Adrenal gland (tissue), 12 donors: ENCODE results near the gene WSCD2. TPM values are rescaled to one million over a fixed set of nuclear protein-coding genes. Genes with fewer than 3 reads are reported as not detected.

ENCODE experiments used
- DNase-seq, 7 donors: peaks; one replicate each; pipeline ENCODE4 v3.0.0-alpha.2; 2019 to 2020
- H3K27ac ChIP-seq, 5 donors: fragments of 200-600 bp; sonication (generic) in 4 of 5; 1 replicate in 3 of 5; 2 replicates in 2 of 5; pipeline versions ENCODE4 v1.5.1 to v1.8.0; 2016 to 2020; ENCODE audit warnings: mild to moderate bottlenecking in 1 of 5
- H3K27me3 ChIP-seq: fragments of 200-600 bp; 2 replicates; pipeline ENCODE4 v1.8.0; 2021
- H3K36me3 ChIP-seq, 2 donors: fragments of 200-600 bp; replicated peaks in 1 of 2; 1 replicate in 1 of 2; 2 replicates in 1 of 2; pipeline versions ENCODE4 v1.5.1 to v1.8.0; 2018 to 2022
- H3K4me1 ChIP-seq, 2 donors: fragments of 200-600 bp; replicated peaks in 1 of 2; 1 replicate in 1 of 2; 2 replicates in 1 of 2; pipeline versions ENCODE4 v1.5.1 to v1.8.0; 2018 to 2021
- H3K4me3 ChIP-seq, 4 donors: fragments of 200-600 bp; sonication (generic) in 3 of 4; one replicate each; pipeline ENCODE4 v1.5.1; 2016 to 2018
- H3K9me3 ChIP-seq, 3 donors: fragments of 200-600 bp; sonication (generic) in 1 of 3; replicated peaks in 1 of 3; 1 replicate in 2 of 3; 2 replicates in 1 of 3; pipeline versions ENCODE4 v1.5.1 to v1.8.0; 2016 to 2021
- POLR2A ChIP-seq, 2 donors: fragments of 450-650 bp; IDR thresholded peaks; one replicate each; pipeline ENCODE4 v1.6.1; 2017; ENCODE audit warnings: antibody characterized with exemption in 2 of 2, mild to moderate bottlenecking in 2 of 2, moderate library complexity in 1 of 2
- WGBS, 4 donors: extraction: QIAGEN DNeasy Blood & Tissue Kit in 2 of 4; methylation state at CpG; one replicate each; pipeline versions ENCODE4 v1.1.5 to v1.1.7; 2013 to 2017; 5-methylcytosine and 5-hydroxymethylcytosine counted together
- intact Hi-C, 2 donors: fragments of 100-400 bp; cut with DNase I; formaldehyde crosslinking; loops; one replicate each; pipeline versions ENCODE4 v1.14.1 to v1.15.0; 2022 to 2023
- polyA plus RNA-seq, 3 donors: library from polyadenylated mRNA; stranded (reverse); fragments of 200-250 nt in 2 of 3; fragments of 350-450 nt in 1 of 3; fragmentation: Illumina TruSeq in 1 of 3; extraction: RNeasy Lipid Tissue Mini Kit (QIAGEN cat#74804) in 1 of 3; gene quantifications; one replicate each; pipeline ENCODE4 v1.2.3, GENCODE V29; 2013 to 2014
- total RNA-seq, 9 donors: library from RNA; depleted of rRNA in 4 of 9; stranded (reverse); fragments of >200 nt in 4 of 9; fragments of 120-200 nt in 1 of 9; fragmentation: NEBNext Ultra II Directional in 1 of 9; extraction: Animal tissue kit (Norgen Biotek cat#: 25700) in 1 of 9; gene quantifications; one replicate each; pipeline versions ENCODE4 v1.1.0 to v1.2.4, GENCODE V29; 2013 to 2023
- TF ChIP-seq, protein P1 (sequence below), 6 experiments: fragments of 450-650 bp in 4 of 6; fragments of 200-600 bp in 2 of 6; sonication (generic) in 1 of 6; IDR thresholded peaks; 1 replicate in 5 of 6; 2 replicates in 1 of 6; pipeline versions ENCODE4 v1.5.1 to v1.8.0; 2016 to 2021; ENCODE audit warnings: antibody characterized with exemption in 6 of 6, mild to moderate bottlenecking in 2 of 6, moderate library complexity in 1 of 6
- donor health status: healthy with polysubstance abuse.
- donor health status: Bipolar disorder and iron deficiency.
- donor health status: DM: yes; HTN: yes; CAD: no.
- donor health status: DM: no; HTN: no; CAD: no.
- donor health status: DM: no; HTN: no; CAD: no.
- donor health status: DM: yes; HTN: yes; CAD: no.

Gene WSCD2
- total and polyA plus RNA-seq, 12 donors: 0.18 to 2.9 (median 0.69) TPM

GRCh38 chr12:108134744-108135143 lies 5.7 kb downstream of the WSCD2 start:
- Histone ChIP-seq H3K4me3 (no peak overlapping the region), H3K27me3 (peaks cover 4% of the 10 kb centered on the region), H3K9me3 (no peaks in the 10 kb centered on the region), H3K27ac (no peak overlapping the region), H3K4me1 (no peaks in the 10 kb centered on the region), H3K36me3 (no peaks in the 10 kb centered on the region)
- TF ChIP-seq, protein P1, sequence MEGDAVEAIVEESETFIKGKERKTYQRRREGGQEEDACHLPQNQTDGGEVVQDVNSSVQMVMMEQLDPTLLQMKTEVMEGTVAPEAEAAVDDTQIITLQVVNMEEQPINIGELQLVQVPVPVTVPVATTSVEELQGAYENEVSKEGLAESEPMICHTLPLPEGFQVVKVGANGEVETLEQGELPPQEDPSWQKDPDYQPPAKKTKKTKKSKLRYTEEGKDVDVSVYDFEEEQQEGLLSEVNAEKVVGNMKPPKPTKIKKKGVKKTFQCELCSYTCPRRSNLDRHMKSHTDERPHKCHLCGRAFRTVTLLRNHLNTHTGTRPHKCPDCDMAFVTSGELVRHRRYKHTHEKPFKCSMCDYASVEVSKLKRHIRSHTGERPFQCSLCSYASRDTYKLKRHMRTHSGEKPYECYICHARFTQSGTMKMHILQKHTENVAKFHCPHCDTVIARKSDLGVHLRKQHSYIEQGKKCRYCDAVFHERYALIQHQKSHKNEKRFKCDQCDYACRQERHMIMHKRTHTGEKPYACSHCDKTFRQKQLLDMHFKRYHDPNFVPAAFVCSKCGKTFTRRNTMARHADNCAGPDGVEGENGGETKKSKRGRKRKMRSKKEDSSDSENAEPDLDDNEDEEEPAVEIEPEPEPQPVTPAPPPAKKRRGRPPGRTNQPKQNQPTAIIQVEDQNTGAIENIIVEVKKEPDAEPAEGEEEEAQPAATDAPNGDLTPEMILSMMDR (IDR thresholded peaks at IDR 0.05): no peak
- no peak for TF ChIP-seq POLR2A (IDR thresholded peaks at IDR 0.05)
- 85 to 92% (median 90%) methylated on average over 5 of the region's 5 CpGs for WGBS, 4 donors
- no peak for DNase-seq
- intact Hi-C loops: no loop called here

DNA sequence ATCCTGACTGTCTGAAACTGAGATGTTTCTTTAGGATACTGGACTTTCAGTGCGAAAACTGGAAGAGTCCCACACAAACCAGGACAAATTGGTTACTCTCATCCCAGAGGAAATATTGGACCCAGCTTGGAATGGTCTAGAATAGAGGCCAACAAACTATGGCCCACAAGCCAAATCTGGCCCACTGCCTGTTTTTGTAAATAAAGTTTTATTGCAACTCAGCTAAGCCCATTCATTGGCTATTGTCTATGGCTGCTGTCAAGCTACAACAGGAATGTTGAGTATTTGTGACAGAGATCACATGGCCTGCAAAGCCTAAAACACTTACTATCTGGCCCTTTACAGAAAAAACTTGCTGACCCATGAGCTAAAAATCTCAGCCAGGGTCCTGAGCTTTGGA lies 6.5 kb downstream of the WSCD2 start:
- H3K4me3 ChIP-seq: no peak overlapping the region
- no peak overlapping the region for H3K27ac ChIP-seq
- intact Hi-C loops: no loop called here
- WGBS, 4 donors: 86 to 94% (median 92%) methylated on average over 1 of the region's 1 CpG
- H3K4me1 ChIP-seq: no peaks in the 10 kb centered on the region
- no peaks in the 10 kb centered on the region for H3K36me3 ChIP-seq
- no peaks in the 10 kb centered on the region for H3K9me3 ChIP-seq
- TF ChIP-seq, protein P1 (IDR thresholded peaks at IDR 0.05): no peak
- TF ChIP-seq POLR2A (IDR thresholded peaks at IDR 0.05): no peak
- no peak for DNase-seq
- no peaks in the 10 kb centered on the region for H3K27me3 ChIP-seq

GRCh38 chr12:108136697-108137096 lies 7.6 kb downstream of the WSCD2 start:
- intact Hi-C loops: no loop called here
- Histone ChIP-seq H3K27ac (no peak overlapping the region), H3K9me3 (no peaks in the 10 kb centered on the region), H3K4me1 (no peaks in the 10 kb centered on the region), H3K36me3 (no peaks in the 10 kb centered on the region), H3K4me3 (no peak overlapping the region), H3K27me3 (no peaks in the 10 kb centered on the region)
- DNase-seq: no peak
- 74 to 87% (median 80%) methylated on average over 6 of the region's 6 CpGs for WGBS, 4 donors
- TF ChIP-seq POLR2A (IDR thresholded peaks at IDR 0.05): no peak
- TF ChIP-seq, protein P1 (IDR thresholded peaks at IDR 0.05): no peak

DNA sequence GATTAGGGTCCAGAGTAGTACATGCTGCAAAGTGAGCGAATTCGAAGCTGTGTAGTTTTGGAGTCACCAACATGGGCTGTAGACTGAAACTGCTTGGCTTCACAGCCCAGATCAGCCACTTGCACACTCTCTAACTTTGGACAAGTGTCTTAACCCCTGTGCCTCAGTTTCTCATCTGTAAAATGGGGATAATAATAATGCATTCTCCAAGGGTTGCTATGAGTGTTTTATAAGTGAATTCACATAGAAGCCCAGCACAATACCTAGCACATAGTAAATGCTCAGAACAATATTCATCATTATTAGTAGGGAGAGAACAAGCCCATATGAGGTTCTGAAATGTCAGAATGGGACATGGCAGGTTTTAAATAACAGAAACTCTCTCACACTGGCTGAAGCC lies 10.4 kb downstream of the WSCD2 start:
- no peak overlapping the region for H3K27ac ChIP-seq
- no peaks in the 10 kb centered on the region for H3K27me3 ChIP-seq
- no peak for DNase-seq
- intact Hi-C loops: no loop called here
- H3K9me3 ChIP-seq: no peaks in the 10 kb centered on the region
- WGBS, 4 donors: 89 to 96% (median 91%) methylated on average over 2 of the region's 2 CpGs
- no peaks in the 10 kb centered on the region for H3K4me1 ChIP-seq
- H3K36me3 ChIP-seq: no peaks in the 10 kb centered on the region
- no peak overlapping the region for H3K4me3 ChIP-seq
- TF ChIP-seq, protein P1 (IDR thresholded peaks at IDR 0.05): no peak
- no peak for TF ChIP-seq POLR2A (IDR thresholded peaks at IDR 0.05)
